Osteocyte (in vitro differentiated cells): ENCODE results near the gene NRSN1. TPM values are rescaled to one million over a fixed set of nuclear protein-coding genes. Genes with fewer than 3 reads are reported as not detected.

ENCODE experiments used
- DNase-seq: peaks from one replicate; pipeline ENCODE4 v3.0.0; 2021; ENCODE audit warnings: mixed read lengths; ENCODE audit not compliant: unreplicated experiment; ENCODE audit errors: extremely low spot score
- H3K27ac Mint-ChIP-seq: one replicate; pipeline ENCODE4 v1.8.0; 2021; ENCODE audit warnings: mild to moderate bottlenecking, mixed read lengths; ENCODE audit not compliant: unreplicated experiment
- H3K27me3 Mint-ChIP-seq: one replicate; pipeline ENCODE4 v1.8.0; 2021; ENCODE audit warnings: mixed read lengths; ENCODE audit not compliant: unreplicated experiment
- H3K36me3 Mint-ChIP-seq: one replicate; pipeline ENCODE4 v1.8.0; 2021; ENCODE audit warnings: mixed read lengths; ENCODE audit not compliant: unreplicated experiment
- H3K4me1 Mint-ChIP-seq: one replicate; pipeline ENCODE4 v1.8.0; 2021; ENCODE audit warnings: mixed read lengths; ENCODE audit not compliant: unreplicated experiment
- H3K4me3 Mint-ChIP-seq: one replicate; pipeline ENCODE4 v1.8.0; 2021; ENCODE audit warnings: mild to moderate bottlenecking, moderate library complexity, mixed read lengths; ENCODE audit not compliant: unreplicated experiment
- H3K9me3 Mint-ChIP-seq: one replicate; pipeline ENCODE4 v1.8.0; 2021; ENCODE audit warnings: mixed read lengths; ENCODE audit not compliant: unreplicated experiment
- CTCF ChIP-seq: fragments of 200-600 bp; sonication (generic); IDR thresholded peaks from 2 replicates; pipeline ENCODE4 v1.5.0; 2021; ENCODE audit warnings: antibody characterized with exemption, mild to moderate bottlenecking, moderate library complexity
- total RNA-seq: library from RNA; stranded (reverse); gene quantifications from 2 replicates; pipeline ENCODE4 v1.2.1, GENCODE V29; 2021

The NRSN1 gene
- total RNA-seq, 1 donor from 2014 or later: not detected

DNA sequence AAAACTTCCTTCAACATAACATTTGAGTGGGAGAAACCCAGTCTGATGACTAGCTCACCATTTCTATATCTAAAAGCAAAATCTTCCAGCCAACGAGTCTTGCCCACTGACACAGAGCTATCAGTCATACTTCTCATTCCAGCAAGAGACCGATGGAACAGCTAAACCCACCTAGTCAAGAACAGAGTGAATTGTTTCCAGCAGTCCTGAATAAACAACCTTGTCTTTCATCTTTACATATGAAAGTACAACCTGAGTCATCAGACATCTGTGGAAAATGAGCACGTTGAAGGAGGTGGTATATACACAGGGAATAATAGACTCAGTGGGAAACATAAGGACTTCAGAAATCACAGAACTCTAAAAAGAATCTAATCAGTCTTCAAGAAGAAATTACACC, 23.8 kb downstream of the NRSN1 start:
- Mint-ChIP-seq H3K27me3 (no peaks in the 10 kb centered on the region), H3K36me3 (no peaks in the 10 kb centered on the region), H3K4me3 (no peak overlapping the region), H3K9me3 (no peaks in the 10 kb centered on the region), H3K27ac (no peak overlapping the region), H3K4me1 (no peaks in the 10 kb centered on the region)
- no peak for TF ChIP-seq CTCF
- DNase-seq: no peak

DNA sequence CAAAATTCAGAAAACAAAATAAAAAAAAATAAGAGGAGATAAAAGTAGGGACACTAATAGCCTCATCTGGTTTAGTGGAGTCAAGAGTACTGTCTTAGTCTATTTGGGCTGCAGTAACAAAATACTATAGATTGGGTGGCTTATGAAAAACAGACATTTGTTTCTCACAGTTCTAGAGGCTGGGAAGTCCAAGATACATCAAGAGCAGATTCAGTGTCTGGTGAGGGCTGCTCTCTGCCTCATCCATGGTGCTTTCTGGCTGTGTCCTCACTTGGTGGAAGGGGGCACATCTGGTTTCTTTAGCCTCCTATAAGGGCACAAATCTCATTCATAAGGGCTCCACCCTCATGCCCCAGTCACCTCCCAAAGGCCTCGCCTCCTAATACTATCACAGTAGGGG, 26.0 kb downstream of the NRSN1 start:
- Mint-ChIP-seq H3K36me3 (no peaks in the 10 kb centered on the region), H3K4me3 (no peak overlapping the region), H3K27me3 (no peaks in the 10 kb centered on the region), H3K4me1 (no peaks in the 10 kb centered on the region), H3K27ac (no peak overlapping the region), H3K9me3 (no peaks in the 10 kb centered on the region)
- no peak for DNase-seq
- no peak for TF ChIP-seq CTCF

DNA sequence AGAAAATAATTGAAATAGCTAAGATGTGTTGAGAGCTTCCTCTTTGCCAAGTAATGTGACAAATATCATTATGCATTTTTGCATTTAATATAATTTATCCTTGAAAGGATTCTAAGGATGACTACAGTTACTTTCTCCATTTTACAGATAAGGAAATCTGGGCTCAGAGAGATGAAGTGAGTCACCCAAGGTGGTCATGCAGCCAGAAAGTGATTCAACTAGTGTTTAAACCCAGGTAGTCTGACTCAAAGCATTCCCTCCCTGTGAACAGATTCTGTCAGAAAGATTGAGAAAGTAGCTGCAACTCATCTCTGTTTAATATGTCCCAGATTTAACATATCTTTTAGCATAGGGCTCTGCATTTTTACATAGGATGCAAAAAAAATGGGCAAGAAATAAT, 28.1 kb downstream of the NRSN1 start:
- no peak overlapping the region for H3K4me3 Mint-ChIP-seq
- H3K27ac Mint-ChIP-seq: no peak overlapping the region
- H3K9me3 Mint-ChIP-seq: no peaks in the 10 kb centered on the region
- no peaks in the 10 kb centered on the region for H3K36me3 Mint-ChIP-seq
- no peak for DNase-seq
- no peak for TF ChIP-seq CTCF
- no peaks in the 10 kb centered on the region for H3K4me1 Mint-ChIP-seq
- H3K27me3 Mint-ChIP-seq: no peaks in the 10 kb centered on the region

- Mint-ChIP-seq H3K4me3 (no peak overlapping the region), H3K4me1 (no peaks in the 10 kb centered on the region), H3K27ac (no peak overlapping the region), H3K9me3 (no peaks in the 10 kb centered on the region), H3K27me3 (no peaks in the 10 kb centered on the region), H3K36me3 (no peaks in the 10 kb centered on the region)
- no peak for DNase-seq
- TF ChIP-seq CTCF: no peak
These were observed 31.9 kb downstream of the NRSN1 start for GRCh38 chr6:24157886-24158285.

- no peak overlapping the region for H3K27ac Mint-ChIP-seq
- no peaks in the 10 kb centered on the region for H3K36me3 Mint-ChIP-seq
- no peak overlapping the region for H3K4me3 Mint-ChIP-seq
- no peak for DNase-seq
- no peaks in the 10 kb centered on the region for H3K4me1 Mint-ChIP-seq
- no peaks in the 10 kb centered on the region for H3K9me3 Mint-ChIP-seq
- H3K27me3 Mint-ChIP-seq: peaks cover 3% of the 10 kb centered on the region
- TF ChIP-seq CTCF: no peak
These were observed 57.6 kb downstream of the NRSN1 start for GRCh38 chr6:24183584-24183983.
